ENCODE results near the gene LRRC71. TPM values are rescaled to one million over a fixed set of nuclear protein-coding genes. Genes with fewer than 3 reads are reported as not detected.

Gene LRRC71
- total and polyA plus RNA-seq, 2 of the 8 experiments (the other 6 are each of a cell fraction or from before 2014, with no cell fraction given), result 0.05 TPM; not detected in 1

DNA sequence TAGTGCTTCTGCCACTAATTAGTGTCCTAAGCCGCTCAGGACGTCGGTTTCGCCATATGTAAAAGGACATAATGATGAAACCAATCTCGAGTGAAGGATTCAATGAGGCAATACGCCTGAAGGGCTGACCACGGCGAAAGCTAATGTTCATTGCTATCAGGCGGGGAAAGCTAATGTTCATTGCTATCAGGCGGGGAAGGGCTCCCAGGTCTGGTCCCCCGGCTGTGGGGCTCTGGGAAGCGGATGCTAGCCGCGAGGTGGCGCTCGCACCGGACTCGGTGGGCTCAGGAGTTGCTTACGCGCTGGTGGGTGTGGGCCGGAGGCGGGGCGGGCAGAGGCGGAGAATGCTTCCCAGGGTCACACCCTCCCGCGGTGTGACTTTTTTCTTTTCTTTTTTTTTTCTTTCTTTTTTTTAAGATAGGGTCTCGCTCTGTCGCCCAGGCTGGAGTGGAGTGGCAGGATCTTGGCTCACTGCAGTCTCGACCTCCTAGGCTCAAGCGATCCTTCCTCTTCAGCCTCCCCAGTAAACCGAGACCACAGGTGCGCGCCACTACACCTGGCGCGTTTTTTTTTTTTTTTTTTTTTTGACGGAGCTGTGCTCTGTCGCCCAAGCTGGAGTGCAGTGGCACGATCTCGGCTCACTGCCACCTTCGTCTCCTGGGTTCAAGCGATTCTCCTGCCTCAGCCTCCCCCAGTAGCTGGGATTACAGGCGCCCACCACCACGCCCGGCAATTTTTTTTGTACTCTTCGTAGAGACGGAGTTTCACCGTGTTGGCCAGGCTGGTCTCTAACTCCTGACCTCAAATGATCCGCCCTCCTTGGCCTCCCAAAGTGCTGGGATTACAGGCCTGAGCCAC lies 28.0 kb upstream of the LRRC71 start (continued):
- TF ChIP-seq, protein P1, sequence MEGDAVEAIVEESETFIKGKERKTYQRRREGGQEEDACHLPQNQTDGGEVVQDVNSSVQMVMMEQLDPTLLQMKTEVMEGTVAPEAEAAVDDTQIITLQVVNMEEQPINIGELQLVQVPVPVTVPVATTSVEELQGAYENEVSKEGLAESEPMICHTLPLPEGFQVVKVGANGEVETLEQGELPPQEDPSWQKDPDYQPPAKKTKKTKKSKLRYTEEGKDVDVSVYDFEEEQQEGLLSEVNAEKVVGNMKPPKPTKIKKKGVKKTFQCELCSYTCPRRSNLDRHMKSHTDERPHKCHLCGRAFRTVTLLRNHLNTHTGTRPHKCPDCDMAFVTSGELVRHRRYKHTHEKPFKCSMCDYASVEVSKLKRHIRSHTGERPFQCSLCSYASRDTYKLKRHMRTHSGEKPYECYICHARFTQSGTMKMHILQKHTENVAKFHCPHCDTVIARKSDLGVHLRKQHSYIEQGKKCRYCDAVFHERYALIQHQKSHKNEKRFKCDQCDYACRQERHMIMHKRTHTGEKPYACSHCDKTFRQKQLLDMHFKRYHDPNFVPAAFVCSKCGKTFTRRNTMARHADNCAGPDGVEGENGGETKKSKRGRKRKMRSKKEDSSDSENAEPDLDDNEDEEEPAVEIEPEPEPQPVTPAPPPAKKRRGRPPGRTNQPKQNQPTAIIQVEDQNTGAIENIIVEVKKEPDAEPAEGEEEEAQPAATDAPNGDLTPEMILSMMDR (IDR thresholded peaks at IDR 0.05; ENCODE audit: control extremely low read depth in 1 of 3, insufficient read depth in 1 of 3, low read depth in 1 of 3, low read length in 3 of 3), result peak; percentile 84 to 93 (median 92)
- TF ChIP-seq CREB1 (IDR thresholded peaks at IDR 0.05), result peak; percentile 66
